HEK293 (cell line): ENCODE results near the gene SPTBN1.

Source experiments
- ATF2 ChIP-seq: fragments of 450-650 bp; formaldehyde crosslinking; IDR thresholded peaks from 2 replicates; pipeline ENCODE4 v1.5.1; 2016; ENCODE audit warnings: missing biosample characterization, missing genetic modification characterization, low read depth
- GLIS1 ChIP-seq: fragments of 450-650 bp; formaldehyde crosslinking; IDR thresholded peaks from 2 replicates; pipeline ENCODE4 v1.5.1; 2016; ENCODE audit warnings: missing biosample characterization, missing genetic modification characterization
- KLF10 ChIP-seq: fragments of 450-650 bp; IDR thresholded peaks from 2 replicates; pipeline ENCODE4 v1.5.1; 2018; ENCODE audit warnings: missing biosample characterization, mild to moderate bottlenecking, missing genetic modification characterization
- KLF8 ChIP-seq: fragments of 450-650 bp; formaldehyde crosslinking; IDR thresholded peaks from 2 replicates; pipeline ENCODE4 v1.5.1; 2016; ENCODE audit warnings: missing biosample characterization, missing genetic modification characterization
- PRDM10 ChIP-seq: fragments of 450-650 bp; formaldehyde crosslinking; IDR thresholded peaks from 2 replicates; pipeline ENCODE4 v1.5.1; 2016; ENCODE audit warnings: missing biosample characterization, missing genetic modification characterization
- RBAK ChIP-seq: fragments of 450-650 bp; formaldehyde crosslinking; IDR thresholded peaks from 2 replicates; pipeline ENCODE4 v1.5.1; 2016; ENCODE audit warnings: missing biosample characterization, missing genetic modification characterization
- REPIN1 ChIP-seq: fragments of 450-650 bp; formaldehyde crosslinking; IDR thresholded peaks from 2 replicates; pipeline ENCODE4 v1.5.1; 2017; ENCODE audit warnings: missing biosample characterization, missing genetic modification characterization, low read depth
- ZBTB44 ChIP-seq: fragments of 450-650 bp; IDR thresholded peaks from 2 replicates; pipeline ENCODE4 v1.5.1; 2018; ENCODE audit warnings: missing biosample characterization, mild to moderate bottlenecking, missing genetic modification characterization
- ZFP37 ChIP-seq: fragments of 450-650 bp; formaldehyde crosslinking; IDR thresholded peaks from 2 replicates; pipeline ENCODE4 v1.5.1; 2016; ENCODE audit warnings: missing biosample characterization, missing genetic modification characterization
- ZNF138 ChIP-seq: fragments of 450-650 bp; formaldehyde crosslinking; IDR thresholded peaks from 2 replicates; pipeline ENCODE4 v1.5.1; 2016; ENCODE audit warnings: missing biosample characterization, missing genetic modification characterization, borderline replicate concordance
- ZNF184 ChIP-seq: fragments of 450-650 bp; IDR thresholded peaks from 2 replicates; pipeline ENCODE4 v1.5.1; 2018; ENCODE audit warnings: missing biosample characterization, mild to moderate bottlenecking, missing genetic modification characterization
- ZNF202 ChIP-seq: fragments of 450-650 bp; formaldehyde crosslinking; IDR thresholded peaks from 2 replicates; pipeline ENCODE4 v1.5.1; 2016; ENCODE audit warnings: missing biosample characterization, missing genetic modification characterization, borderline replicate concordance
- ZNF214 ChIP-seq: fragments of 450-650 bp; formaldehyde crosslinking; IDR thresholded peaks from 2 replicates; pipeline ENCODE4 v1.5.1; 2017; ENCODE audit warnings: missing biosample characterization, mild to moderate bottlenecking, missing genetic modification characterization, borderline replicate concordance
- ZNF23 ChIP-seq: fragments of 450-650 bp; formaldehyde crosslinking; IDR thresholded peaks from 2 replicates; pipeline ENCODE4 v1.5.1; 2016; ENCODE audit warnings: missing biosample characterization, missing genetic modification characterization, borderline replicate concordance
- ZNF335 ChIP-seq: fragments of 450-650 bp; formaldehyde crosslinking; conservative IDR thresholded peaks from 2 replicates; pipeline ENCODE4 v1.5.1; 2016; ENCODE audit warnings: missing biosample characterization, missing genetic modification characterization
- ZNF362 ChIP-seq: fragments of 450-650 bp; formaldehyde crosslinking; IDR thresholded peaks from 2 replicates; pipeline ENCODE4 v1.5.1; 2016; ENCODE audit warnings: missing biosample characterization, missing genetic modification characterization
- ZNF423 ChIP-seq: fragments of 450-650 bp; formaldehyde crosslinking; IDR thresholded peaks from 2 replicates; pipeline ENCODE4 v1.5.1; 2016; ENCODE audit warnings: missing biosample characterization, missing genetic modification characterization
- ZNF426 ChIP-seq: fragments of 450-650 bp; formaldehyde crosslinking; IDR thresholded peaks from 2 replicates; pipeline ENCODE4 v1.5.1; 2017; ENCODE audit warnings: missing biosample characterization, missing genetic modification characterization, mild to moderate bottlenecking, inconsistent platforms, moderate library complexity
- ZNF433 ChIP-seq: fragments of 450-650 bp; formaldehyde crosslinking; IDR thresholded peaks from 2 replicates; pipeline ENCODE4 v1.5.1; 2016; ENCODE audit warnings: missing biosample characterization, missing genetic modification characterization, low read depth
- ZNF473 ChIP-seq: fragments of 450-650 bp; formaldehyde crosslinking; IDR thresholded peaks from 2 replicates; pipeline ENCODE4 v1.5.1; 2017; ENCODE audit warnings: missing biosample characterization, missing genetic modification characterization
- ZNF501 ChIP-seq: fragments of 450-650 bp; formaldehyde crosslinking; IDR thresholded peaks from 2 replicates; pipeline ENCODE4 v1.5.1; 2016; ENCODE audit warnings: missing biosample characterization, missing genetic modification characterization
- ZNF521 ChIP-seq: fragments of 450-650 bp; formaldehyde crosslinking; IDR thresholded peaks from 2 replicates; pipeline ENCODE4 v1.5.1; 2017; ENCODE audit warnings: missing biosample characterization, mild to moderate bottlenecking, missing genetic modification characterization
- ZNF530 ChIP-seq: fragments of 450-650 bp; formaldehyde crosslinking; IDR thresholded peaks from 2 replicates; pipeline ENCODE4 v1.5.1; 2016; ENCODE audit warnings: low read depth, missing biosample characterization, missing genetic modification characterization
- ZNF555 ChIP-seq: fragments of 450-650 bp; formaldehyde crosslinking; conservative IDR thresholded peaks from 2 replicates; pipeline ENCODE4 v1.5.1; 2017; ENCODE audit warnings: missing biosample characterization, mild to moderate bottlenecking, missing genetic modification characterization, inconsistent platforms
- ZNF580 ChIP-seq: fragments of 450-650 bp; formaldehyde crosslinking; IDR thresholded peaks from 2 replicates; pipeline ENCODE4 v1.5.1; 2016; ENCODE audit warnings: missing biosample characterization, missing genetic modification characterization
- ZNF596 ChIP-seq: fragments of 450-650 bp; IDR thresholded peaks from 2 replicates; pipeline ENCODE4 v1.5.0; 2018; ENCODE audit warnings: missing biosample characterization, mild to moderate bottlenecking, missing genetic modification characterization, moderate library complexity
- ZNF677 ChIP-seq: fragments of 450-650 bp; IDR thresholded peaks from 2 replicates; pipeline ENCODE4 v1.5.0; 2018; ENCODE audit warnings: missing biosample characterization, mild to moderate bottlenecking, missing genetic modification characterization, moderate library complexity
- ZNF776 ChIP-seq: fragments of 450-650 bp; formaldehyde crosslinking; IDR thresholded peaks from 2 replicates; pipeline ENCODE4 v1.5.0; 2017; ENCODE audit warnings: missing biosample characterization, missing genetic modification characterization, borderline replicate concordance
- ZNF785 ChIP-seq: fragments of 450-650 bp; formaldehyde crosslinking; IDR thresholded peaks from 2 replicates; pipeline ENCODE4 v1.5.1; 2016; ENCODE audit warnings: missing biosample characterization, missing genetic modification characterization
- ZXDB ChIP-seq: fragments of 450-650 bp; formaldehyde crosslinking; IDR thresholded peaks from 2 replicates; pipeline ENCODE4 v1.5.1; 2016; ENCODE audit warnings: missing biosample characterization, missing genetic modification characterization
- TF ChIP-seq, protein P1 (sequence below): fragments of 450-650 bp; formaldehyde crosslinking; IDR thresholded peaks from 2 replicates; pipeline ENCODE4 v1.5.1; 2016; ENCODE audit warnings: missing biosample characterization, missing genetic modification characterization

Gene SPTBN1

GRCh38 chr2:54455563-54456361 is at the start of gene SPTBN1 (continued):
- TF ChIP-seq ZNF580 (tag by site-specific recombination) (no peak), ZNF335 (tag by site-specific recombination) (peak; percentile 71), PRDM10 (tag by site-specific recombination) (peak; percentile 40), ZNF184 (tag by site-specific recombination) (no peak), ZBTB44 (tag by site-specific recombination) (no peak), GLIS1 (tag by site-specific recombination) (peak; percentile 69), ZNF23 (no peak), ZNF138 (no peak), ZNF473 (tag by site-specific recombination) (no peak), ZNF501 (tag by site-specific recombination) (0 out of 2 replicates have a peak, but pooled peaks have one; percentile 32), ZNF214 (tag by site-specific recombination) (no peak), ZNF426 (no peak), ZNF202 (tag by site-specific recombination) (no peak), ZNF423 (peak; percentile 74), ZNF785 (tag by site-specific recombination) (no peak), ATF2 (no peak), KLF10 (tag by site-specific recombination) (no peak), ZXDB (tag by site-specific recombination) (0 out of 2 replicates have a peak, but pooled peaks have one; percentile 20), ZNF521 (tag by site-specific recombination) (no peak), ZNF433 (tag by site-specific recombination) (no peak), ZNF362 (no peak), ZFP37 (tag by site-specific recombination) (0 out of 2 replicates have a peak, but pooled peaks have one; percentile 51), ZNF530 (tag by site-specific recombination) (no peak), RBAK (tag by site-specific recombination) (no peak), KLF8 (peak; percentile 93), ZNF677 (tag by site-specific recombination) (no peak), ZNF596 (tag by site-specific recombination) (no peak), ZNF776 (tag by site-specific recombination) (no peak), ZNF555 (tag by site-specific recombination) (no peak), REPIN1 (tag by site-specific recombination) (no peak)
- TF ChIP-seq, protein P1, sequence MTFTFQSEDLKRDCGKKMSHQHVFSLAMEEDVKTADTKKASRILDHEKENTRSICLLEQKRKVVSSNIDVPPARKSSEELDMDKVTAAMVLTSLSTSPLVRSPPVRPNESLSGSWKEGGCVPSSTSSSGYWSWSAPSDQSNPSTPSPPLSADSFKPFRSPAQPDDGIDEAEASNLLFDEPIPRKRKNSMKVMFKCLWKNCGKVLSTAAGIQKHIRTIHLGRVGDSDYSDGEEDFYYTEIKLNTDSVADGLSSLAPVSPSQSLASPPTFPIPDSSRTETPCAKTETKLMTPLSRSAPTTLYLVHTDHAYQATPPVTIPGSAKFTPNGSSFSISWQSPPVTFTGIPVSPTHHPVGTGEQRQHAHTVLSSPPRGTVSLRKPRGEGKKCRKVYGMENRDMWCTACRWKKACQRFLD (tag by site-specific recombination) = no peak
